GM18909 (cell line): ENCODE results near the gene HOXC9.
"Not testable (repeated sequence)": the region's sequence is repeated elsewhere in the genome, so short reads cannot be mapped to it uniquely, and the experiment has no call there.

ENCODE experiments used
- ATAC-seq: cut with Tn5 transposase; IDR thresholded peaks from one replicate; pipeline ENCODE4 v1.9.1; 2021; ENCODE audit warnings: mild to moderate bottlenecking; ENCODE audit not compliant: unreplicated experiment, poor library complexity

HOXC9 gene

DNA sequence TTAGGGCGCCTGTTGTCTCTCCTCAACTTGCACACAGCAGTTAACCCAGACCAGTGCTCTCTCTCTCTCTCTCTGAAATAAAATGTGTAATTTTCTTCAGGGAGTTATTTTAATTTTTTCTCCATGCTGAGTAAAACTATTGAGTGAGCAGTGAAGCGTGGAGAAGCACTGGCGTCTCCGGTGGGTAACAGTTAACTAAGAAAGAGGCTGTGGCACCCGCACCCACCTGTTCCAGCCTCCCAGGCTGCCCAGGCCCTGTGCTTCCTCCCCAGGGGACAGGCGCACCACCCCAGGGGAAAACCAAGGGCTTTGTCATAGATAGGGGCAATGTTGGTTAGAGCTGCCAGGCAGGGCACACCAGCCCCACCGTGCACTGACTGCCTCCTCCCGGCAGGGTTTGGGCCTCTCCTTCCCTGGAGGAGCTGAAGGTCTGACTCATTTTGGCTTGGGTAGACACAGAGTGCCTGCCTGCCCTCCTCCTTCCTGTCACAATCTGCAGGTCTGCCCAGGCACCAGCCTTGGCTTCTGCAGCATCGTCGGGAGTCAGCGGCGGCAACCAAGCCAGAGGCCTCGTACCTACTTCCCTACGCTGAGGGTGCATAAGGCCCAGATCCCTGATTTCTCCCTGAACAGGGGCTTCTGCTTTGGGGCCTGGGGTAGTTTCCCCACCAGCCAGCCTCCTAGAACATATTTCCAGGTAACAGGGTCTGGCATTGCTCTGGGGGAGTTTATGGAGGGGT is 36.8 kb downstream of the HOXC9 start:
- ATAC-seq, result peak; percentile 48

DNA sequence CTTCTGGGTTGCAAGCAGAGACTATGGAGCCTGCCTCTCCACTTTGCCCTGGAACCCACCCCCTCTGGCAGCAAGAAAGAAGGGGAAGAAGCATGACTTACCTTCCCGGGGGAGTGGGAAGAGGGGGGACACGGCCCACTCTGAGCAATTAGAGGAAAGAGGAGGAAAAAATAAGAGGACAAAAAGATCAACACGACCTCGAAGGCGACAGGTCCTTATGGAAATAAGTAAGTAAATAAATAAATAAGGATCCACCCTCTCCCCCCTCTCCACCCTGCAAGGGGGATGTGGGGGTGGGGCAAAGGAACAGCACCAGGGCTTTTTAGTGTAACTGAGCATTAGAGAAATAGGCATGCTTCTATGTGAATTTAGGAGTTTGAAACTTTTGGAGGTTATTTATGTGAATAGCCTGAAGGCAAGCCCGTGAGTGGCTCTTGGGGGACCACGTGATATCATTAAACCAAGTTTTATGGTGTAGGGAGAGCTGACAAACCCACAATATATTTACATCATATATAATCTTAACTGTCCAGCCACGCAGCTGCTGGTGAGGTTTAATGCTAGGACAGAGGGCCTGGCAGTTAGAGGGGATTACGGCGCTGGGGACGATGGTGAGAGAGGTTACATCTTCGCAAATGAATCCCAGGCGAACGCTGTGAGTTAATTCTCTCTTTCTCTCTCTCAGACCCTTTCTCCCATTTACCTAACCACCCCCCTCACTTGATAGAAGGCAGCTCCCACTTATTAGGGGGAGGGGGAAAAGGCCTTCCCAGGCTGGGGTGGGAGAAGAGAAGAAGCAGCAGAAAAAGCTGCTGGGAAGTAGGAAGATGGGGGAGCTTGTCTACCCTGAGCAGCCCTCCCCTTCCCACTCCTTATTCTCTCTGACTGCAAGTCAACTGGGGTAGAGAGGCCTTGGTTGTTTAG is 37.7 kb downstream of the HOXC9 start:
- ATAC-seq, result no peak

DNA sequence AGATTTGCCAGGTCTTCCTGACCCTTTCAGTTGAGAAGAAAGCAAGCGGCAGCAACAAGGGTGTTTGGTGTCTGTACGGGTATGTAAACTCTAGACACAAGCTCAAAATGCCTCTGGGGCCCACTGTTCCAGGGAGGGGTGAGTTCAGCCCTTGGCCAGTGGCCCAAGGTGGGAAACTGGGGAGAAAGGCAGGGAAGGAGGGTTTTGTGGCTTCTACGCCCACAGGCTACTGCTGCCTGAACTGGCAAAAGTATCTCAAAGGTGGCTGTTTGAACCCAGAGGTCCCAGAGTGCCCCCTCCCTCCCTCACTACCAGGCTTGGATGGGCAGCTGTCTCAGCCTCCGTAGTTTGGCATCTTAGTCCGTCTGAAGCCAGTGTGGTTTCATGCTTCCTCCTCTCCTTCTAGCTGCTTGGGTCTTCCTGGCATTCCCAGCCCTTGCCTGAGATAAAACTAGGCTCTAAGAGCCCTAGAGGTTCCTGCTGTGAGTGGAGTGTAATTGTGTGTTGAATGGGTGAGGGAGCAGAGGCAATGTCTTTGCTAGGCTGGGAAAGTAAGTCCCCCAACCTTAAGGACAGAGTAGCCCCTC is 38.4 kb downstream of the HOXC9 start:
- ATAC-seq, result no peak

DNA sequence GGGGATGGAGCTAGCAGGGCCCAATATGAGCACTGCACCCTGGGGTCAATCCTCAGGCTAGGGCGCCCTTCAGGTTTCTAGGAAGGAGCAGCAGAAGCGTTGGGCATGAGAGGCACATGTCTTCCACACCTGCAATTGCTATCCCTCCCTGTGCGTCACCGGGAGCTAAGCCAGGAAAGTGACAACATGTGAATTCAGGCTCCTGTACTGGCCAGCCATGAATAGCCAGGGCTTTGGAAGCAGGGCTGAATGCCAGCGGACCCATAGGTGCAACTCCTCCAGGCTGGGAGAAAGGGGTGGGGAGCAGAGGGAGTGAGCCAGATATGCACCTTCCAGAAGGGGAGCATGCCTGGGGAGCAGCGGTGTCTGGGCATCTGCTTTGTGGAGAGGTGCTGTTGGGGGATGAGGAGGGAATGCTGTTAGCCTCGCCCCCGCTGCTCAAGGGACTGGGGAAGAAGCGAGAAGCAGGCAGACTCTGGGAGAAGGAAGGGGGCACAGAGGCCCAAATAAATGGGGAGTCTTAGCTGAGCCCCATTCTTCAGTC is 39.0 kb downstream of the HOXC9 start:
- ATAC-seq, result no peak

DNA sequence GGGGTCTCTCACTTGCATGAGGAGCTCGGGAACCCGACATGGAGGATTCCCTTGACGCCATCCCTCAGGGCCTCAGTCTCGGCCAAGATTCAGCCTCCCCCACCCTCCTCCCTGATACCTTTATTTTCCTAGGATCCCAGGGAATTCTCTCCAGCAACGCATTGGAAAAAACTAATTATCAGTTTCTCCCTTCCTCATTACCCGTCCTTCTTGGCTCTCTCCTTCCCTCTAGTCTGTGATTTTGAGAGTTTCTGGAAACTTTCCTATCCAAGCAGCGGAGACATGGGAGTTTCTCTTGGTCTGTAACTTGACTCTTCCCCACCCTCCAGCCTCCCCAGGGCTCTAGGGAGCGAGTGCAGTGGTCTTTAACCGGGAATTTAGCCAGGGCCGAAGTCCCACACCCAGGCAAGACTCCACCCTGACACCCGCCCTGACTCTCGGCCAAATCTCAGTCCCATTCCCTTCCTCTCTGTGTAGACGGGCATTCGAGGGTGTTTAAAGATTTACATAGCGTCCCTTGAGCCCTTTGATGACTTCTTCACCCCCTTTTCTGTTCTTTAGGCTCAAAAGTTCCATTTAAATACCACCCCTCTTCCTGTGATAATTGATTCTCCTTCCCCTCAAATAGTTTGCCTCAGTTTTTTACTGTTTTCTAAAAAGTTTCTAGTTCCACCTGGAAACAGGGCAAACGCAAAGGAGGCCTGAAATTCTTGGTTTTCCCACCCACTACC is 39.6 kb downstream of the HOXC9 start:
- ATAC-seq, result no peak

DNA sequence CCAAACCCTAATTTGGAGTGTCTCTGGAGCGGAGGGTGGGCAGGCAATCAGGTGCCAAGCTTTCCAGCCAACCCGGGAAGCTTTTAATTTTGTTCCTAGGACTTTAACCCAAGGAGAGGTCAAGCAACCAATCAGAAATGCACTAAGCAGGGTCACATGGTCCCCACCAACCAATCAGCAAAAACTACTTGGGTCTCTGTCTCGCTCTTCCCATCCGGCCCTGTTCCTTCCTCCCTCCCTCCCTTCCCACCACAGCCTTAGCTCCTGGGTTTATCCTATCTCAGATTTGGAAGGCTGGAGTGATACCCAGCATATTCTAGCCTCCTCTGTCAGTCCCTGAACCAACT is 40.2 kb downstream of the HOXC9 start:
- ATAC-seq, result no peak

DNA sequence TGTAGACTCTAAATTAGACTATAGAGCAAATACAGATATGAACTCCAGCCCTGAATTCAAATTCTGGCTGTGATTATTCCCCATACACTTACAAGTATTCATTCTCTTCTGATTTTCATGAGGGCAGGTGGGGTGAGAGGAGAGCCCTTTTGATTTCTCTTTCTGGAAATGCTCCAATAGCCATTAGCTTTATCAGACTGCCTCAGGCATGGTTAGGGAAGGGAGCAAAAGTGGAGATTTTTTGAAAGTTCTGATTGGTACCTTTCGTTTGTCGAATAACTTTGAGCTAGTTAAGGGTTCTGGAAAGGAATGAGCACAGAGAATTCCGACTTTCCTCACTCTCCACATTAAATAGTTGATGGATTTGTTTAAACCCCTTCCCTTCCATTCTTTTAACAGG is 40.7 kb downstream of the HOXC9 start:
- ATAC-seq, result no peak

DNA sequence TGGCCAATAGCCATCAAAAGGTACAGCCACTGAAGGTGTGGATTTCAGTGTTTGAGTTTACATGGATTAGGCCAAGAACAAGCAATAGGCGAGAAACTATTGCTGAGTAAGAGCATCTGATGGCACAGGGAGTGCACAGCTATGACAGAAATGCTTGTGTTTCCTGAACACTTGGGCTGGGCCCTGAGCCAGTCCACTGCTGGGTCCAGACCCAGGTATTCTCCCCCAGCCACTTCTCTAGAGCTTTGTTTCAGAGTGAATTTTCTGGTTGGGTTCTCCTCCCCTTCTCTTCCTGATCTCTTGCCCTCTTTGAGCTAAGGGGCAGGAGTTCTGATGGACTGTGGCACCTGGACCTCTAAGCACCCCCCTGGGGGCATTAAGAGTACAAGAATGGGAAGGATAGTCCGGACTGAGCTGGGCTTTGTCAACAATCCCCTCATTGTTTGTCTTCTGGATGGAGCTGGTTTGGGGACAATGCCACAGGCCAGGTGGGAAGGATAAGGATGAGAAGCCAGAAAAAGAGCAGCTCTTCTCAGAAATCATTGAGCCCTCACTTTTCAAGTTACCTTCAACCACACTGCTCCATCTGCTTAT is 41.2 kb downstream of the HOXC9 start:
- ATAC-seq, result no peak

DNA sequence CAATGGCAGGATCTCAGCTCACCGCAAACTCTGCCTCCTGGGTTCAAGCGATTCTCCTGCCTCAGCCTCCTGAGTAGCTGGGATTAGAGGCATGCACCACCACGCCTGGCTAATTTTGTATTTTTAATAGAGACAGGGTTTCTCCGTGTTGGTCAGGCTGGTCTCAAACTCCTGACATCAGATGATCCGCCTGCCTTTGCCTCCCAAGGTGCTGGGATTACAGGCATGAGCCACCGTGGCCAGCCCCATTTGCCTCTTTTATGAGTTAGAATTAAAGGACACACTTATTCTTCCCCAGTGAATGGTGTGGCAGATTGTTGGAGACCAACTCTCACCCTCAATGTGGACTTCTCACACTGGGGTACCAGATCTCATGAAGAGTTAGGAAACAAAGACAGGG is 42.1 kb downstream of the HOXC9 start:
- not testable (repeated sequence) for ATAC-seq

DNA sequence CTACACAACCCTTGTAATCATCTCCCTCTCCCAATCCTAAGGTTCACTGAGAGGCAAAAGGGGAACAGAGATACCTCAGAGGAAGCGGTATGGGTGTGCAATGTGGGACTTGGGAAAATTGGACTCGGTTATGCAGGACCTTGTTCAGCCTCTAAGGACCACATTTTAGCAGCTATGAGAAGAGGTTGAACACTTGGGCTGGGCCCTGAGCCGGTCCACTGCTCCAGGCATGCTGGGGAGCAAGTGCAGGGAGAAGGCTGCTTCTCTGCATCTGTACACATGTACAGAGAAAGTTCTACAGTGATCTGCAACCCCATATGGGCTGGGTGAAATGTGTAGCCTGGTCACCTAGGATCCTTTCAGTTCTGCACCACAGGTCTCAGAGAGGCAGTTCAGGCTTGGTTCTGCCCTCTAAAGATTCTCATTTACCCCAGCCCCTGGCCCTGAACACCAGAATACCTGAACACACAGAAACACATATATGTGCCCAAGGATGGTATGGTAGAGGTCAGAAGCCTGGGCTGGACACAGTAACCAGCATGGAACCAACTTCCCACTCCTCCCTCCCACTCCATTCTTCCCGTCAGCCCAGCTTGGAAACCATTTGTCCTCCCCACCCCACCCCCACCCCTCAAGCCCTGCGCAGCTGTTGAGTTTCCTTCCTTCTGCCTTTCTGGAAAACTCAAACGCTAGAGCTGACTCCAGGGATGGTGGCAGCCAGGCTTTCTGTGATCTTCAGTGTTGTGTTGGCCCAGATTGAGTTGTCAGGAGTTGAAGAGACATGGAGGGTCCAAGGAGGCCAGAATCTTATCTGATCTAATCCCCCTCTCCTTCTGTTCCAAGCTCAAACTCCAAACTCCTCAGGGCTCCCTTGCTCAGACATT is 43.3 kb downstream of the HOXC9 start:
- ATAC-seq, result no peak

DNA sequence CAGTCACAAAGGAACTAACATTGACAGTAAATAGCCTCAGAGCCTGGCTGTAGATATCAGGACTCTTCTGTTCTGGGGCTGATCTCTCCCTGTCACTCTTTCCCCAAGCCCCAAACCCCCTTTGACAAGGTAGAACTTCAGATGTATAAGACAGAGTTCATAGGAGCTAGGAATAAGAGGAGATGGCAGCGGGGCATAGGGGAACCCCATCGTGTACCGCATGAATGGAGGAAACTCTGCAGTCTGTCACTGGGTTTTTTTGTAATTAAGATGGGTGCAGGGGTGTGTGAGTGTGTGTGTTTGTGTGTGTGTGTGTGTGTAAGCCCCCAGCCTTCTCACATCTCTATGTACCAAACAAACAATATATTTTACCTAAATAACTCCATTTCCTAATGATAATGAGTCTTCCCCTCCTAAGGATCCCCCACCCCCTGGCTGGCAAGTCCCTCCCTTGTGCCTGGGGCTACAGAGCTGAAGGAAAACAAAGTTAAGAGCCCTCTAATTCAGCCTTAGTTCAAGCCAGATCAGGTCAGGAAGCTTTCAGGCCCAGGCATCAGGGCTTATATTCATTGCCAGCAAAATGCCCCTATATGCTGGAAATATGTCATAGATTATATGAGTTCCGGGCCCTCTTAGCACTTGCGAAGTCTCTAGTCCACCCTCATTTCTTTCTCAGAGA is 44.6 kb downstream of the HOXC9 start:
- ATAC-seq, result no peak

DNA sequence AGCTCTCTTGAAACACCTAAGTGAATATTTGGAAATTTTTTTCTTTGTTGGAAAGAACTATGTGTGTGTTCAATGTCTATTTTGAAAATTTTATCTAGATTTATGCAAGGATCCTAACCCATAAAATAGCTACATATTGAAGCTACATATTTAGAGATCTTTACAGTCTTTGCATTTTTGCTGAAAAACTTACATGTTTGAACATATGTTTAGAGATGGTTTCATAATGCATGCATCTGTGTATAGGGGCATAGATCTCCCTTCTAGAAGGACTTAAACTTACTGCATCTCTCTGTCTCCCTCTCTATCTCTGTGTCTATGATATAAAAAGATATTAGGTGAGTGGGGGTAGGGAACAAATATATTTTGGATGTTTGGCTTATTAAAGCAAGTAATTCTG is 45.4 kb downstream of the HOXC9 start:
- ATAC-seq, result no peak

DNA sequence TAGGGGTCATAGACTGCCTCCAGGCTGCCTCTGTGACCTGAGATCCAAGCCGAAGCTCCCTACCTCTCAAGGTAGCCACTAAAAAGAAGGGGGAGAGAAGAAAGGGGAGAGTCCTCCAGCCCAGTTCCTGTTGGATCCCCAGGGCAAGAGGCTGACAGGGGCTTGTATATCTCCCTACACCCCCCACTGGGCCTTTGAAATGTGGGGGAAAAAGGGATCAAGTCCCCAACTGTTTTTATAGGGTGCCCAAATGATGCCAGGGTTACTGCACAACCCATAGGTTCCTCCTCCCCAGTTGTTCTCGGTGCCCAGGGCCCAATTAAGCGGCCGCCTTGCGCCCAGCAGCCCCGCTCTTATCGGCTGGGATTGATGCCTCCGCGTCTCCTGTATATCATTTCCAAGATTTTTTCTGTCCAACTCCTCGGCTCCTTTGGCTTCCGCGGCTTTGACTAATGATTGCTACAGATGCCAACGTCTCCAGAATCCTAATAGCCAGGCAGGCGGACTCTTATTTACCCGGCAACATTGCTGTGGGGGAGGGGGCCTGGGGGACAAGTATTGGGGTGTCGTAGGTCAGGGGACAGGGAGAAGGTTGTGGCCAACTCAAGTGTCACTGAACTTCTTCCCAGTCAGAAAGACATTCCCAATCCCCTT is 46.0 kb downstream of the HOXC9 start:
- ATAC-seq, result no peak

DNA sequence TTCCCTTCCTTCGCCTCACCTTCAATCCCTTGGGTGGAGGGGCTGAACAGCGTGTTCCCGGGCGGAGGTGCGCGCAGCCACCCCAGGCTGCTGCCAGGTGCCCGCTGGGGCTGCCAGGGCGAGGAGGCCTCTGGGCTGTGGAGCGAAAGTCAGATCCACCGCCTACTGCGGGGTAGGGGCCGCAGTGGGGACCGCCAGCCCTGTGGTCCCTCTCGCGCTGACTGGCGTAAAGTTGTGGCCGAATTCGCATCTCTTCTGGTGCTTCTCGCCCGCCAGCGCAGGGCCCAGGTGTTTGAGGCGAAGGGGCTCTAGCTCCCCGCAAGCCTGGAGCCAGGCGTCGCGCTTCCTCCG is 46.8 kb downstream of the HOXC9 start:
- no peak for ATAC-seq

DNA sequence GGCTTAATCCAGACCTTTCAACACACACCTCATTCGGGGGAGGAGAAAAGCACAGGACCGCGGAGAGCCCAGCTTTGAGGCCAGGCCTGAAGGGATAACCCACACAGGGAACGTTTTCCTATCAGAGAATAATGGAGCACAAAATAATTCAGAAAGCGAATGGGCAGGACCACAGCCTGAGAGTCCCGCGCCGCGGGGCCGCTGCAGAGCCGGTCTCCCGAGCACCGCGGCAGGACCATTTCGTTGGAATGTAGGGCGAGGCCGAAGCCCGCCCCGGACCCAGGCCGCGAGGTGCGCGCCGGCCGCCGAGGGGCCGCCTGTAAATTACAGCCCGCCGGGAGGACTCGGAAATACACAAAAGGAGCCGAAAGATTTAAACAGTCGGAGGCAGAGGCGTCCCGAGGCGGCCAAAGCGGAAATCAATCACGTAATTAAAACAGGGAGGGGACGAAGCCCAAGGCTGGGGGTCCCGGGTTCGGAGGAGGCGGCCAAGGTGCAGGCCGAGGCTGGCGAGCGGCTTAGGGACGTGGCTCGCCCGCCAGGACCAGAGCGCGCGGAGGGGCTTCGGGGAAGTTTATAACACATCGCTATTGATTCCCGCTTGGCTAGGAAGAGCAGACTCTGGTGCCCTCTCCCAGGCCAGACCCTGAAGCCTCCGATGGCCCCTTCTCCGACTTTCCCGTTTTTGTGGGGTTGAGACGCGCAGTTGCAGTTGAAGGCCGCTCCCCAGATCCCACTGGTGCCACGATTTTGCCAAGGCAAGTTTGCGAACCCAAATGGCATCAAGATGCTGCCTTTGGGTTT is 47.4 kb downstream of the HOXC9 start:
- no peak for ATAC-seq

DNA sequence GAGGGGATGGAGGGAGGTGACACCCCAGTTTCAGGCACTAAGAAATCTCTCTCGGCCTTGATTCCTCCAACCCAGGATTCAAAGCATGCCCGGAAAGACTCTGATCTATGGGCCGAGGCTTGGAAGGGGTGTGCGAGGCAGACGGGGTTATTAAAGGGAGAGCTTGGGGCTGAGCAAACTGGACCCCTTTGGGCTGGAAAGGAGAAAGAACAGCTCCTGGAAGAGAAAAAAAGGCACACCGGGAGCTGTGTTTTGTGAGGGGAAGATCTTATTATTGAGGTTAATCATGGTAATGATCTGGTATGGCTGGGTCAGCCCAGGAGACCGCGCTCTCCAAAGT is 48.0 kb downstream of the HOXC9 start:
- ATAC-seq, result no peak

DNA sequence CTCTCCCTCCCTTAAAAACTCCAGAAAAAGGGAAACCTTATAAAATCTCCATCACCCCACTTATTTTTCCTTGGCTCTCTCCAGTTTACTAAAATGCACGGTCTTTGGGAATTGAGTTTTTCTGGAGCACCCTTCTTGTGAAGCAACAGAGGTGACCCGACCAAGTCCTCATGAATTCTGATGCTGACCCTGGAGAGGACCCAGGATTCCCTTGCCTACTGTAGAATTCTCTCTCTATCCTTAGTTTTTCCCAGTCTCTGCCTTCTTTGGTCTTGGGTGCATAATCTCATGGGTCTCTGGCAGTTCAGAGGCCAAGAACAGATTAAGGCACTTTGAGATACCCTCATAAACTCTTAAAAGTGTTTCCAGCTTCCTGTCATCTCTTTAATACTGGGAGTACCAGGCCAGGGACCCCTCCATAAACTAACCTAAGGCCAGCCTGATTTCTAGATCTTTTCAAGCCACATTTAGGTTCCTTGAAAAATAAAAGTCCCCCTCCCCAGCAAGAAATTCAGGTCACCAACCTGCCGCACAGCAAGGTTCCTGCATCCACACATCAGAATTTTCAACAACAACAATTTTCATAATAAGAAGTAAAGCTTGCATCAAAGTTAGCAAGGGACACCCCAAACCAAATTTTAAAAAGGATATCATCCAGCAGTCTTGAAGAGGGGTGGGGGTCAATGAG is 48.6 kb downstream of the HOXC9 start:
- ATAC-seq, result no peak
